Stimulated activated CD8-positive, alpha-beta memory T cell treated with anti-CD3 and anti-CD28 coated beads, Interleukin-7, amount 100 ng/mL, for 1 hour (primary cell): ENCODE measurements around the gene KLF15.

Experiments used
- DNase-seq, 2 donors: peaks; one replicate each; pipeline ENCODE4 v3.0.0-alpha.2; 2020; ENCODE audit warnings: low read depth in 2 of 2

The KLF15 gene

GRCh38 chr3:126360714-126361060 lies 3.5 kb upstream of the KLF15 start:
- no peak for DNase-seq

DNA sequence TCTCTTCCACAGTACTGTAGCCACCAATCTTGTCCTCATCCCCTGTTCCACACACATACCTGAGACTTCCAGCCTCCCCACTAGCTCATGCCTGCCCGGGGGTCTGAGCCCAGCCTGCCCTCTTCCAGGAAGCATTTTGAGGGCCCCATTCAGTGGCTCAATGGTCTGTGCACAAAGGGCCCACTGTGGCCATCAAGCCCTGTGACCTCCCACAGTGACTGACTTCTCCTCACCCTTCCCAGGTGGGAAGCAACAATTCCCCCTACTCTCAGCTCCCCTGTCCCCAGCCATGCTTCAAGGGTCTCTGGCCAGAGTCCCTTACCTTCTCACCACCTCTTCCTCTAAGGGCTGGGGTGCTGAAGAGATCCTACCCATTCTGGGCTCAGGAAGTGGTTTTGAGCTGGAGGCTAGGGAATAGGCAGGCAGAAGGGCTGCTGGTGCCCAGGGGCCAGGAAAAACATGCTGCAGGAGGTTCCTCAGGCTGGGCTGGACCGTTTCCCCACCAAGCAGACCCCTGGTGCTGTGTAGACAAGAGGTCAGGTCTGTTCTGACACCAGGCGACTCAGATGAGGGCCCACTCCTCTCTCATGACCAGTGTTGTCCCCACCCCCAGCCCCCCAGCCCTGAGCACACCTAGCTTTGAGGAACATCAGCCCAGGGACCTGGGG lies 3.0 kb upstream of the KLF15 start:
- no peak for DNase-seq

DNA sequence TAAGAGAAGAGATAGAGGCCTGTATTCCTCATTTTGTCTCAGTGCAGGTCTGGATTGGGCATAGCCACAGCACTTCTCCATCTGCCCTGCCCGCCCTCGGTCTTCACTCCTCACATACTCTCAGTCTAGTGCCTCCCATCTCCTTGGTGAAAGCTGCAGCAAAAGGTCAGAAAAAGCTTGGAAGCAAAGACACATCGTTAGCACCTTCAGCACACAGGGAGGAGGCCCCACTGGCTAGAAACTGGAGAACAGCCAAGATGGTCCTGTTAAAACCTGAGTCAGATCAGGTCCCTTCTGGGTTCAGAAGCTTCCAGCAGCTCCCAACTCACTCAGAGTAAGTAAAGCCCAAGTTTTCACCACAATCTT lies 1.6 kb upstream of the KLF15 start:
- DNase-seq = no peak

- no peak for DNase-seq
Measured at GRCh38 chr3:126358038-126358815, 1.0 kb upstream of the KLF15 start.

DNA sequence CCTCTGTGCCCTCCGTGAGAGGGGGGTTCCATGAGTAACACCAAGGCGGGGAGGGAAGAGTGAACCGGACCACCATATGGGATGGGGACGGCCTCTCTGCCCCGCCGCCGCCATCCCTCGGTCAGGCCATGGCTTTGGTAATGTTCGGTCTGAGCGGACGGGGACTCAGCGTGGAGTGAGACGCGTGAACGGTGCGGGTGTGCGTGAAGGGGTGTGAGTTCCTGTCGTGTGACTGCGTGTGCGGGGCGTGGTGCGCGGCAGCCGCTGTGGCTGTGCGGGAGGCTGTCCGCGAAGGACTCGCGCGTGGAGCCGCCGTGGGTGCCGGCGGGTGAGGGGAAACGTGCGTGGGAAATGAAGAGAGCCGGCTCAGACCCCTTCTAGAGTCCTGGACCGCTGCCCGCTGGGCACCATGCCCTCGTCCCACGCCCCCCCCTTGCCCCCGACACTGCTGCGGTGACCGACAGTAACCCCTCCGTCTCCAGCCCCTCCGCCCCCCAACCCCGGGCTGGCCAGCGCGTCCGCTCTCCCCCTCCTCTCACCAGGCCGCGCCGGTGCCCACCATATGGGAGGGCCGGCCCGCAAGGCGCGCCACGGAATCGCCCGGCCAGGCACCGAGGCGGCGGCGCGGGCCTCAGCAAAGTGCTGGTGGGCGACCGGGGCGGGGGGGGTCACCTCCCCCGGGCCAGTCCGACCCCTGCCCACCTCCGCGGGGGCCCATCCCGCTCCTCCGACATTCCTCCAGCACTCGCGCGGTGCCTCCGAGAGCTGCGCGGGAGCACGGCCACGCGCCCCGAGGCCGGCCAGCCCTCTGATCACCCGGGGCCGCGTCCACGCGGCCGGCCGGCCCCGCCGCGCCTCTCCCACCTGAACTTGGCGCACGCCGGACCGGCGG lies 589 bp downstream of the KLF15 start:
- no peak for DNase-seq

DNA sequence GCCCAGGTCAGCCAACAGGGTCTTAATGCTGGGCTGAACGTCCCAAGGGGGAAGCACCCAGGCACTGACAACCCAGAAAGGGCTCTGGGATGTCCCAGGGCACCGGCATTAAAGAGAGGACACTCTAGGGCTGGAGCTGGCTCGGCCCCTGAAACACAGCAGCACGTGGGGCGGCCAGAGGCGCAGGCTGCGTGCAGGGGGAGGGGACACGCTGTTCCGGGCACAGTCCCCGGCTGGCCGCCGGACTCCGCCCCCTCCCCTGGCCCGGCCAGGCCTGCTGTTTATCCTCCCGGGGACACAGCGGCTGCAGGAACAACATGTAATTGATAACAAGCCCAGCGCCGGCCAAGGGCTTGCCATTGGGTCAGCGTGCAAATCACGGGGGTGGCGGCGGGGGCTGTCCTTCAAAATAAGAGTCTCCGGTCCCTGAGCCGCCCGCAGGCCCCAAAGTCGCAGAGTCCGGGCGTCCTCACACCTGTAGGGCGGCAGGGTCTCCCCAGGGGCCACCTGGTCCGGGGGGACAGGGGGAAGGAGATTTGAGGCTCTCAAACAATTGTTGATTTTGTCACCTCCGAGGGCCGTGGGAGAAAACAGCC lies 1.3 kb downstream of the KLF15 start:
- no peak for DNase-seq

- no peak for DNase-seq
Measured at GRCh38 chr3:126355251-126355650, 2.0 kb downstream of the KLF15 start.

- DNase-seq = no peak
Measured at GRCh38 chr3:126354776-126355175, 2.4 kb downstream of the KLF15 start.

DNA sequence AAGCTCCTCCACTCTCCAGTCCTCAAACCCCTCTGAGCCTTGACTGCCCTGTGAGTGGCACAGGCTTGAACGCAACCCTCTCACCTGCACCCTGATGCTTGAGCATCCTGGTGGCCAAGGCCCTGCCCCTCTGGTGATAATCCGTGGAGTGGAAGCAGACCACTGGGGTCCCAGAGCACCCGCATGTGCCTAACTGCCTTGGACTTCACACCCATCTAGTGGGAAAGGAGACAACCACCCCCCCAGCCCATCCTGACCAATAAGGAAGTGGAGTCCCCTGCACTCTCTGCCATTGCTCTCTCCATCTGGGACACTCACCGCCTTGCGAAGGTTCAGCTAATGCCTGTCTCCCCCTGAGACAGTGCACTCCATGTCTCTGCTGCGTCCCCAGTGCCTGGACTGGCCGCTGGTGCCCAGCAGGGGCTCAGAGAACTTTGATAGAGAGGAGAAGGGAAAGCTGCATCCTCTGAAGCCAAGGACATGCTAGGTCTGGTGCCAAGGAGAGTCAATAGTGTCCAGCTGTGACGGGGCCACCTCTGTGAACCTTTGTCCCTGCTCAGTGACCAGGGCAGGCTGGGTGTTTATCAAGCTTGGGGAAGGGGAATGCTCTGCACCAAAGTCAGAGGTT lies 3.4 kb downstream of the KLF15 start:
- DNase-seq = no peak

GRCh38 chr3:126352476-126353454 lies 4.4 kb downstream of the KLF15 start:
- no peak for DNase-seq

GRCh38 chr3:126351771-126352475 lies 5.3 kb downstream of the KLF15 start:
- no peak for DNase-seq

DNA sequence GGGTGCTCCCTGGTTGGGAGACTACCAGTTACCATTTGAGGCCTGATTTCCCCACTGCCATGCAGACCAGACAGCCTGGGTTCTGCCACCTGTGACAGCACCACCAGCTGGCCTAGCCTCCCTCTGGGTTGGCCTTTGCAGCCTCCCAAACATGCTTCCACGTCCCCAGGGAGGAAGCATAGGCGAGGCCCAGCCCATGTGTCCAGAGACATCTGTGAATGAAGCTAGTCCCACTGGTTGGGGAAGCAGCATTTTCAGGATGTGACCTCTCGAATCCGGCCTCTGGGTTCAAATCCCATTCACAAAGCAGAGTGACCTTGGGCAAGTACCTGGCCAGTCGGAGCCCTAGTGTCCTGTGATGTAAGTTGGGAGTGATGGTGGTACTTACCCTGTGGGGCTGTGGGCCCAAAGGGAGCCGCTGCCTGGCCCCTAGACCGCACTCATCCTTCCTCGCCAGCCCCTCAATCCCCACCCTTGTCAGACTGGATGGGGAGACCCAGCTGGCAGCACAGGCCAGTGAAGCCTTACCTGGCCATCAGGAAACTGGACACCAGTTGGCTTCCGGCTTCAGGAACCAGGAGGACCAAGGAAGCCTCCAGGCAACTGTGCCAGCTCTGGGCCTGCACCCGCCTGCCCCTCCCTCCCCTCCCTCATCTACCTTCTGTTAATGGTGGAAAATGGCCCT lies 6.0 kb downstream of the KLF15 start:
- DNase-seq = no peak

- DNase-seq = no peak
Measured at GRCh38 chr3:126350502-126351085, 6.6 kb downstream of the KLF15 start.

DNA sequence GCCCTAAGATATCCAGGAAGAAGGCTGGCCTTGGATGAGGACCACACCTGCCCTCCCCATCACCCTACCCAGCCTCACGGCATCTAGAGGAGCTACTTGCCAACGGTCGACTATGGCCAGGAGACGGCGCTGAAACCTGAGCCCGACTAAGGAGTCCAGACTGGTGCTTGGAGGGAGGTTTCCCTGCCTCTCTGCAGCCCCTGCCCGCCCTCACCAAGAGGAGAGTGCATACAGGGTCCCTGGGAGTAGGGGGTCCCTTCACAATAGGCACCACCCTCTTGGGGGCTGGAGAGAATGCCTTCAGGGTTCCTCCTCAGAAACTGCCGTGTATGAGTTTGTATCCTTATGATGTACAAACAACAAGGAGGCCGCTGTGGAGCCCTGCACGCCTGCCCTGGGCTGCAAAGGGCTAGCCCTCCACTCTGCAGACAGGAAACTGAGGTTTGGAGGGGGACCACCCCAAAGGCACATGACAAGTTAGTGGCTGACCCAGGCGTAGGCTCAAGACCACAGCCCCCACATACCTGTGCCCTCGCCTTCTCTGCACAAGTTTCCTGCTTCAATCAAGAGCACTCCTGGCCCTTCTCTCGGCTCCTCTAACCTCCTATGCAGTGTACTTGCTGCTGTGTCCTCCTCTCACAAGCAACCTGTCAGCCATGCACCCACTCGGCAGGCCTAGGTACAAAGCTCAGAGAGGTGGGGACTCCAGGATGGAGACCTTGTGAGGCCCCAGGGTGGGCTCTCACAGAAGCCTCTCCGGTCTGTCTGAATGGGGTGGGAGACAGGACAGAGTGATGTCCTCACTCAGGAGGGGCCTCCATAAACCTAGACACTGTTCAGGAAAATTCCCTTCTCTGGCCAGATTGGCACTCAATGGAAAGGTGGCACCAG lies 7.4 kb downstream of the KLF15 start:
- no peak for DNase-seq

GRCh38 chr3:126349071-126349470 lies 8.1 kb downstream of the KLF15 start:
- no peak for DNase-seq

DNA sequence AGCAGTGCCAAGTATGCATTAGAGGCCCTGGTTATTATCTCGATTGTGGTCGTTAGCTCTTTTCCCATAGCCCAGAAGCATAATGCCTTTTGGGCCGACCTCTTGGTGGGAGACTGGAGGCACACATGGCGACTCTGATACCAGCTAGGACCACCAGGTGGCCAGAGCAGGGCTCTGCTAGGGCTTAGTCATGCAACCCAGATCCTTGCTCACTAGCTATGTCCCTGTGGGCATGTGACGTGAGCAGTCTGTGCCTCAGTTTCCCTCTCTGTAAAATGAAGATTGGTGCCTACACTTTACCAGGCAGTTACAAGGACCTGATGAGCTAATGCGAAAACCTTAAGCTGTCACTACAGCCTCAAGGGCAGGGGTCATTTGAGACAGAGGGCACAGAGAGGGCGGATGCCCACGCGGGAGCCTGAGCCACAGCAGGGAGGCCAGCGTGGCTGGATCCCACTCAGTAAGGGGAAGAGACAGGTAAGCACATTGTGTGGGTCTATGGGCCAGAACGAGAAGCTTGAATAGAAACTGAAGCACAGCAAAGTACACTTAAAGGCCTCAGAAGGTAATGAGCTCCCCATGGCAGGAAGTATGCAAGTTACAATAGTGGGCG lies 8.8 kb downstream of the KLF15 start:
- DNase-seq = no peak

DNA sequence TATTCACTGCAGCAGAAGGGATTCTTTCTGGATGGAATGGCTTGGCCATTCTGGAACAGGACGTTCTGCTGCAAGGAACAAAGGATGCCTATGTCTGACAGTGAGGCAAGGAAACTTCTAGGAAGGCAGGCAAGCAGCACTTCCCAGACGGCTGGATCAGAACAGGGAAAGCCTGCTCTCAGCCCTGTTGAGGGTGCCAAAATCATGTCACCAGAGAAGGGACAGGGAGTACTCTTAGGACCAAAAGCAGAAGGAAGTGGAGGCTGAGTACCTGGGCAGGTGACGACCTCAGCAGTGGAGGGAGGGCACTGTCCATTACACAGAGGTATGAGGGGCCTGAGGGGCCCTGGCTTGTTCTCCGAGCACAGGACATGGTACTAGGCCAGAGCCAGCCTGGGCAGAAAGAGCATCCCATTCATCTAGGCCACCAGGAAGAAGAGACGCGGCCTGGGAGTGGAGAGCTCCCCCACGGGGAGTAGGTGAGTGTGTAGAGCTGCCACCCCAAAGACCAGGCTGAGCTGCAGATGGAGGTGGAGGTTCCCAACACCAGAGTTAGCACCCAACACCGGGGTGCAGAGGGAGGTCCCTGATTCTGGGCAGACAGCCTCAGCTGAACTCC lies 9.6 kb downstream of the KLF15 start:
- no peak for DNase-seq
